ENCODE measurements around the gene NOC2L.

The NOC2L gene

DNA sequence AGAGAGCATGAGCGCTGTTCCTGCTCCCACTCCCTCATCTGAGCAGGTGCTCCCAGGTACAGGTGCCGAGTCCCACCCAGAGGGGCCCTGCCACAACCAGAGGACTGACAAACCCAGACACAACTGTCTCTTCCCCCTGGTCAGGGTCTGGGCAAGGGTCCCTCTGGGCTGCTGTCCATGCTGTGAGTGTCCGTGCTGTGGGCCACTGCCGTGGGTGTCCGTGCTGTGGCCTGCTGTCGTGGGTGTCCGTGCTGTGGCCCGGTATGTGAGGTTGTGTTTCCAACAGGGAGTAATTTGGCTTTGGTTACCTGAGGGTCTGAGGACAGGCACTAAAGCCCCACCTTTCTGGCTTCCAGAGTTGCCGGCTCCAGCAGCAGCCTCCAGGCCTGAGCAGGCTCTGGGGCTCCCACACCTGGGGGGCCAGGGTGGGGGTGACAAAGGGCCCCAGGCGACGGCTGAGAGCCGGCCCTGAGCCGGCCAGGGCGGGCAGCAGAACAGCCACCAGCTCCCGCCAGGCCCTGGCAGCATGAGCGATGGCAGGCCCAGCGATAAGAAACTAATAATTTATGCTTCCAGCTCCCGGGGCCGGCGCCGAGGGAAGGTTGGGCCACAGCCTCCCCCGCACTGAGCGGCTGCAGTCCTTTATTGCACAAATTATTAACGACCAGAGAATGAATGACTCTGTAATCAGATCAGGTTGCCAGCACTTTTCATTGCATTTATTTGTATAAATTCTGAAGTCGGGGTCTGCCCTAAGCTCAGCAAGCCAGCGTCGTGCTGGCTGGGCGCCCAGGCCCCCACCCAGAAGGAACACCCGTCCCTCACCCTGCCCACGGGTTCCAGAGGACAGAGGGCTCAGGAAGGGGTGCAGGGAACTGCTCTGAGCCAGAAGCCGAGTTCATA lies 42.6 kb downstream of the NOC2L start:
- peaks cover 23% of the 10 kb centered on the region for H3K27me3 ChIP-seq (ENCODE audit: insufficient read depth, low read length)

DNA sequence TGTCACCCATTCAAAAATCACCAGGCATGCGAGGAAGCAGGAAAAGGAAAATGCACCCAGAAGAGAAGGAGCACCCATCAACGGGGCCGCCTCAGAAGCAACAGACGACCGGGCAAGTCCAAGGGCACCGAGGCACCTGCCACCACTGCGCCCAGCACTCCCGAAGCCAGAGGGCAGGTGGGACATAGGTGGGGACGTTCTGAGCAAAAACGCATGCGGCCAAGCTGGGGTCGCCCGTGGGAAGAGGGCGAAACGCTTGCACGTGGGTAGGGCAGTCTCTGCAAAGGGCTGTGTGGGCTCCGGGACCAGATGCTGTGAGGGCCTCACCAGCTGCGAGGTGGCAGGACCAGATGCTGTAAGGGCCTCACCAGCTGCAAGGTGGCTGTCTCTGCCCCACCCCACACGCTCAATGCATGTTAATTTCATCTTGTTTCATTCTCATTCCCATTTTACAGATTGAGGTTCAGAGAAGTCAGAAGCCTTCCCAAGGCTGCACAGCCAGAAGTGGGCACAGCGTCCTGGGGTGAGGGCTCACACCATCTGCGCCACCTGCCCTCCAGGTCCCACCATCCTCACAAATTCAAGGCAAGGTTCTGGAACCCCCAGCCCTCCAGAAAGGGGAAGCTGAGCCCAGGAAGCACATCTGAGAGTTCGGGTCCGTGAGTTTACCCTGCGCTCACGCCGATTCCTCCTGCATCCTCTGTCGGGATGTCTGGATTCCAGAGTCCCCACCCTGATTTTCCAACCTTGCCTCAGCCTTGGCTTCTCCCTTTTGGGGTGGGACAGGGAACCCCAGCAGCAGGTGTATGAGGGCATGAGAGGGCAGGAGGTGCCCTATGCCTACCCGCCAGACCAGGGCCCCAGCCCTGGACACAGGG lies 43.5 kb downstream of the NOC2L start:
- H3K9ac ChIP-seq (ENCODE audit: low read length) = no peak overlapping the region
- H3F3A ChIP-seq (ENCODE audit: insufficient read depth, low read length) = no peaks in the 10 kb centered on the region
- no peaks in the 10 kb centered on the region for H3K4me1 ChIP-seq (ENCODE audit: insufficient read depth, low read length, severe bottlenecking)
- H3K36me3 ChIP-seq (ENCODE audit: insufficient read depth, low read length) = no peaks in the 10 kb centered on the region
- no peaks in the 10 kb centered on the region for H3K9me2 ChIP-seq (ENCODE audit: low read depth, low read length)
- no peak overlapping the region for H3K27ac ChIP-seq (ENCODE audit: low read depth, low read length, poor library complexity, severe bottlenecking)
- no peaks in the 10 kb centered on the region for H3K79me2 ChIP-seq (ENCODE audit: insufficient read depth, low read length)
- no peak overlapping the region for H2AFZ ChIP-seq (ENCODE audit: low read length)
- H3K4me3 ChIP-seq (ENCODE audit: low read depth, low read length, poor library complexity, severe bottlenecking) = no peak overlapping the region
- TF ChIP-seq EZH2 (IDR thresholded peaks at IDR 0.05; ENCODE audit: borderline replicate concordance, low read length) = no peak
- TF ChIP-seq, protein P1, sequence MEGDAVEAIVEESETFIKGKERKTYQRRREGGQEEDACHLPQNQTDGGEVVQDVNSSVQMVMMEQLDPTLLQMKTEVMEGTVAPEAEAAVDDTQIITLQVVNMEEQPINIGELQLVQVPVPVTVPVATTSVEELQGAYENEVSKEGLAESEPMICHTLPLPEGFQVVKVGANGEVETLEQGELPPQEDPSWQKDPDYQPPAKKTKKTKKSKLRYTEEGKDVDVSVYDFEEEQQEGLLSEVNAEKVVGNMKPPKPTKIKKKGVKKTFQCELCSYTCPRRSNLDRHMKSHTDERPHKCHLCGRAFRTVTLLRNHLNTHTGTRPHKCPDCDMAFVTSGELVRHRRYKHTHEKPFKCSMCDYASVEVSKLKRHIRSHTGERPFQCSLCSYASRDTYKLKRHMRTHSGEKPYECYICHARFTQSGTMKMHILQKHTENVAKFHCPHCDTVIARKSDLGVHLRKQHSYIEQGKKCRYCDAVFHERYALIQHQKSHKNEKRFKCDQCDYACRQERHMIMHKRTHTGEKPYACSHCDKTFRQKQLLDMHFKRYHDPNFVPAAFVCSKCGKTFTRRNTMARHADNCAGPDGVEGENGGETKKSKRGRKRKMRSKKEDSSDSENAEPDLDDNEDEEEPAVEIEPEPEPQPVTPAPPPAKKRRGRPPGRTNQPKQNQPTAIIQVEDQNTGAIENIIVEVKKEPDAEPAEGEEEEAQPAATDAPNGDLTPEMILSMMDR (IDR thresholded peaks at IDR 0.05; ENCODE audit: low read length) = no peak
- H3K4me2 ChIP-seq (ENCODE audit: low read length) = no peak overlapping the region
- H4K20me1 ChIP-seq (ENCODE audit: insufficient read depth, low read length) = no peaks in the 10 kb centered on the region
- peaks cover 21% of the 10 kb centered on the region for H3K27me3 ChIP-seq (ENCODE audit: insufficient read depth, low read length)
- no peaks in the 10 kb centered on the region for H3K9me3 ChIP-seq (ENCODE audit: low read length)

More for the DNA sequence above, 42.6 kb downstream of the NOC2L start:
- no peak overlapping the region for H3K4me3 ChIP-seq (ENCODE audit: low read depth, low read length, poor library complexity, severe bottlenecking)
- no peak for TF ChIP-seq EZH2 (IDR thresholded peaks at IDR 0.05; ENCODE audit: borderline replicate concordance, low read length)
- TF ChIP-seq, protein P1 (IDR thresholded peaks at IDR 0.05; ENCODE audit: low read length) = no peak
- no peak overlapping the region for H3K27ac ChIP-seq (ENCODE audit: low read depth, low read length, poor library complexity, severe bottlenecking)
- no peaks in the 10 kb centered on the region for H3K79me2 ChIP-seq (ENCODE audit: insufficient read depth, low read length)
- no peaks in the 10 kb centered on the region for H3K36me3 ChIP-seq (ENCODE audit: insufficient read depth, low read length)
- no peaks in the 10 kb centered on the region for H3F3A ChIP-seq (ENCODE audit: insufficient read depth, low read length)
- no peaks in the 10 kb centered on the region for H3K4me1 ChIP-seq (ENCODE audit: insufficient read depth, low read length, severe bottlenecking)
- no peaks in the 10 kb centered on the region for H4K20me1 ChIP-seq (ENCODE audit: insufficient read depth, low read length)
- H3K4me2 ChIP-seq (ENCODE audit: low read length) = no peak overlapping the region
- no peak overlapping the region for H3K9ac ChIP-seq (ENCODE audit: low read length)
- H3K9me2 ChIP-seq (ENCODE audit: low read depth, low read length) = no peaks in the 10 kb centered on the region
- H3K9me3 ChIP-seq (ENCODE audit: low read length) = no peaks in the 10 kb centered on the region
- no peak overlapping the region for H2AFZ ChIP-seq (ENCODE audit: low read length)

DNA sequence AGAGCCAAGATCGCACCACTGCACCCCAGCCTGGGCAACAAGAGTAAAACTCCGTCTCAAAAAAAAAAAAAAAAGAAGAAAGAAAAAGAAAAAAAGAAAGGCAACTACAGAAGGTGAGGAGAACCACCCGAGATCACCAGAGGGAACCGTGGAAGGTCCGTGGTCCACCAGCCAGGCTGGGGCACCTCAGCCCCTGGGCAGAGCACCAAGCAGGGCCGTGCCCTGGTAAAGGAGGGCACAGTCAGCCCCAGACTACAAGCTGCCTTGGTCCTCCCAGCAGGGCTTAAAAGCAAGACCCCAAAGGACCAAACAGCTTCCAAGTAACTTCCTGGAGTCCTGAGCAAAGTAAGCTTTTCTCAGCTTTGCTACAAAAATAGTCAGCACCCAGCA lies 44.2 kb downstream of the NOC2L start:
- H3K27ac ChIP-seq (ENCODE audit: low read depth, low read length, poor library complexity, severe bottlenecking) = no peak overlapping the region
- H3F3A ChIP-seq (ENCODE audit: insufficient read depth, low read length) = no peaks in the 10 kb centered on the region
- H3K4me3 ChIP-seq (ENCODE audit: low read depth, low read length, poor library complexity, severe bottlenecking) = no peak overlapping the region
- no peaks in the 10 kb centered on the region for H4K20me1 ChIP-seq (ENCODE audit: insufficient read depth, low read length)
- TF ChIP-seq EZH2 (IDR thresholded peaks at IDR 0.05; ENCODE audit: borderline replicate concordance, low read length) = no peak
- TF ChIP-seq, protein P1 (IDR thresholded peaks at IDR 0.05; ENCODE audit: low read length) = no peak
- no peak overlapping the region for H3K4me2 ChIP-seq (ENCODE audit: low read length)
- no peaks in the 10 kb centered on the region for H3K4me1 ChIP-seq (ENCODE audit: insufficient read depth, low read length, severe bottlenecking)
- no peaks in the 10 kb centered on the region for H3K9me2 ChIP-seq (ENCODE audit: low read depth, low read length)
- no peaks in the 10 kb centered on the region for H3K79me2 ChIP-seq (ENCODE audit: insufficient read depth, low read length)
- H3K9me3 ChIP-seq (ENCODE audit: low read length) = no peaks in the 10 kb centered on the region
- no peak overlapping the region for H3K9ac ChIP-seq (ENCODE audit: low read length)
- no peaks in the 10 kb centered on the region for H3K36me3 ChIP-seq (ENCODE audit: insufficient read depth, low read length)
- no peak overlapping the region for H2AFZ ChIP-seq (ENCODE audit: low read length)
- peaks cover 21% of the 10 kb centered on the region for H3K27me3 ChIP-seq (ENCODE audit: insufficient read depth, low read length)

All from OCI-LY1 (cell line).